GM21786 (cell line): ENCODE data around the gene XDH.

Source experiments
- ATAC-seq: cut with Tn5 transposase; IDR thresholded peaks from one replicate; pipeline ENCODE4 v1.9.1; 2021; ENCODE audit not compliant: unreplicated experiment

XDH gene

GRCh38 chr2:31414601-31415241 is at the start of gene XDH:
TSS of gene XDH (minus strand) at chr2:31414742. CDS start at chr2:31414666, 76 bp downstream.
- ATAC-seq, result no peak

- ATAC-seq, result no peak
Measured at GRCh38 chr2:31457651-31458050, 43.1 kb upstream of the XDH start.

- no peak for ATAC-seq
Measured at GRCh38 chr2:31446848-31447247, 32.3 kb upstream of the XDH start.

- ATAC-seq, result no peak
Measured at GRCh38 chr2:31442376-31442775, 27.8 kb upstream of the XDH start.

- no peak for ATAC-seq
Measured at GRCh38 chr2:31440764-31441163, 26.2 kb upstream of the XDH start.

- ATAC-seq, result no peak
Measured at GRCh38 chr2:31434911-31435310, 20.4 kb upstream of the XDH start.

- no peak for ATAC-seq
Measured at GRCh38 chr2:31433541-31433940, 19.0 kb upstream of the XDH start.

- no peak for ATAC-seq
Measured at GRCh38 chr2:31430439-31431165, 16.1 kb upstream of the XDH start.

GRCh38 chr2:31429759-31430438 is 15.4 kb upstream of the XDH start:
- no peak for ATAC-seq

GRCh38 chr2:31429040-31429439 is 14.5 kb upstream of the XDH start:
- ATAC-seq, result no peak

- no peak for ATAC-seq
Measured at GRCh38 chr2:31428001-31428418, 13.5 kb upstream of the XDH start.

- no peak for ATAC-seq
Measured at GRCh38 chr2:31426096-31426495, 11.6 kb upstream of the XDH start.

- no peak for ATAC-seq
Measured at GRCh38 chr2:31421634-31422033, 7.1 kb upstream of the XDH start.

GRCh38 chr2:31420936-31421335 is 6.4 kb upstream of the XDH start:
- ATAC-seq, result no peak

GRCh38 chr2:31419386-31419785 is 4.8 kb upstream of the XDH start:
- ATAC-seq, result no peak

GRCh38 chr2:31415421-31415820 is 879 bp upstream of the XDH start:
- no peak for ATAC-seq

GRCh38 chr2:31413862-31414550 is 536 bp downstream of the XDH start:
- ATAC-seq, result no peak

- no peak for ATAC-seq
Measured at GRCh38 chr2:31413025-31413424, 1.5 kb downstream of the XDH start.

- ATAC-seq, result no peak
Measured at GRCh38 chr2:31411771-31412170, 2.8 kb downstream of the XDH start.

GRCh38 chr2:31406593-31407385 is 7.8 kb downstream of the XDH start:
- ATAC-seq, result no peak

- no peak for ATAC-seq
Measured at GRCh38 chr2:31404827-31405226, 9.7 kb downstream of the XDH start.
